HepG2 (cell line): ENCODE results near the gene POP7. TPM values are rescaled to one million over a fixed set of nuclear protein-coding genes. Genes with fewer than 3 reads are reported as not detected.

Source experiments
- BORCS8-MEF2B ChIP-seq: sonication (generic); formaldehyde crosslinking; IDR thresholded peaks from 2 replicates; pipeline ENCODE4 v1.8.0; 2022; ENCODE audit warnings: mild to moderate bottlenecking, missing genetic modification reagents
- HMG20A ChIP-seq: IDR thresholded peaks from 2 replicates; pipeline ENCODE4 v1.6.1; 2016; ENCODE audit warnings: borderline replicate concordance
- KDM1A ChIP-seq: IDR thresholded peaks from 2 replicates; pipeline ENCODE4 v1.6.1; 2016; ENCODE audit warnings: missing compliant biosample characterization
- KMT2B ChIP-seq: IDR thresholded peaks from 2 replicates; pipeline ENCODE4 v1.6.1; 2016; ENCODE audit warnings: missing genetic modification reagents, missing compliant biosample characterization
- MAF1 ChIP-seq: sonication (generic); formaldehyde crosslinking; IDR thresholded peaks from 2 replicates; pipeline ENCODE4 v1.5.0; 2020; ENCODE audit warnings: missing genetic modification reagents, borderline replicate concordance
- RELA ChIP-seq: sonication (generic); formaldehyde crosslinking; IDR thresholded peaks from 2 replicates; pipeline ENCODE4 v1.4.0; 2020; ENCODE audit warnings: missing genetic modification reagents
- SRF ChIP-seq: IDR thresholded peaks from 2 replicates; pipeline ENCODE4 v1.6.1; 2011; ENCODE audit warnings: mild to moderate bottlenecking, low read depth, low read length, moderate library complexity
- ZNF224 ChIP-seq: sonication (generic); formaldehyde crosslinking; IDR thresholded peaks from 2 replicates; pipeline ENCODE4 v1.5.0; 2020; ENCODE audit warnings: mild to moderate bottlenecking, missing genetic modification reagents
- polyA plus RNA-seq, 8 experiments: library from polyadenylated mRNA; depleted of rRNA in 3 of 8; stranded (reverse) in 7 of 8; unstranded in 1 of 8; fragments of >200 nt; fragmentation: Illumina TruSeq in 4 of 8; extraction: Trizol in 4 of 8; gene quantifications; 2 replicates each; pipeline versions ENCODE4 v1.2.1 to v1.2.3, GENCODE V29; 2011 to 2016; ENCODE audit warnings: low read depth in 4 of 8, missing spikeins in 1 of 8, mixed read lengths in 1 of 8; ENCODE audit not compliant: insufficient read depth in 1 of 8
- total RNA-seq, 5 experiments: library from RNA; depleted of rRNA; stranded (reverse); fragments of >200 nt; fragmentation: Illumina TruSeq; extraction: Trizol; gene quantifications; 2 replicates each; pipeline ENCODE4 v1.2.3, GENCODE V29; 2016; ENCODE audit warnings: low read depth in 1 of 5
- TF ChIP-seq, protein P1 (sequence below): sonication (generic); formaldehyde crosslinking; IDR thresholded peaks from 2 replicates; pipeline ENCODE4 v1.5.0; 2020; ENCODE audit warnings: mild to moderate bottlenecking, missing genetic modification reagents
- TF ChIP-seq, protein P2 (sequence below): sonication (generic); formaldehyde crosslinking; IDR thresholded peaks from 2 replicates; pipeline ENCODE4 v1.5.1; 2020; ENCODE audit warnings: mild to moderate bottlenecking, missing genetic modification reagents, borderline replicate concordance
- TF ChIP-seq, protein P3 (sequence below): sonication (generic); formaldehyde crosslinking; IDR thresholded peaks from 2 replicates; pipeline ENCODE4 v1.8.1; 2022; ENCODE audit warnings: mild to moderate bottlenecking, missing genetic modification reagents
- TF ChIP-seq, protein P4 (sequence below): sonication (generic); formaldehyde crosslinking; IDR thresholded peaks from 2 replicates; pipeline ENCODE4 v1.5.1; 2020; ENCODE audit warnings: missing genetic modification reagents, mild to moderate bottlenecking, borderline replicate concordance
- TF ChIP-seq, protein P5 (sequence below): sonication (generic); formaldehyde crosslinking; IDR thresholded peaks from 2 replicates; pipeline ENCODE4 v1.4.0; 2020; ENCODE audit warnings: mild to moderate bottlenecking, missing genetic modification reagents
- TF ChIP-seq, protein P6 (sequence below), 2 experiments: IDR thresholded peaks; 2 replicates each; pipeline ENCODE4 v1.6.1; 2011 to 2012; ENCODE audit warnings: low read length in 2 of 2, borderline replicate concordance in 1 of 2, low read depth in 1 of 2, mild to moderate bottlenecking in 1 of 2, moderate library complexity in 1 of 2
- TF ChIP-seq, protein P7 (sequence below): IDR thresholded peaks from 2 replicates; pipeline ENCODE4 v1.6.1; 2012; ENCODE audit warnings: inconsistent platforms
- TF ChIP-seq, protein P8 (sequence below): sonication (generic); formaldehyde crosslinking; IDR thresholded peaks from 2 replicates; pipeline ENCODE4 v1.4.0; 2020; ENCODE audit warnings: missing genetic modification reagents

The POP7 gene
- total and polyA plus RNA-seq, 2 of the 13 experiments (the other 11 are each of a cell fraction or from before 2014, with no cell fraction given): 63.9 to 91.1 TPM

DNA sequence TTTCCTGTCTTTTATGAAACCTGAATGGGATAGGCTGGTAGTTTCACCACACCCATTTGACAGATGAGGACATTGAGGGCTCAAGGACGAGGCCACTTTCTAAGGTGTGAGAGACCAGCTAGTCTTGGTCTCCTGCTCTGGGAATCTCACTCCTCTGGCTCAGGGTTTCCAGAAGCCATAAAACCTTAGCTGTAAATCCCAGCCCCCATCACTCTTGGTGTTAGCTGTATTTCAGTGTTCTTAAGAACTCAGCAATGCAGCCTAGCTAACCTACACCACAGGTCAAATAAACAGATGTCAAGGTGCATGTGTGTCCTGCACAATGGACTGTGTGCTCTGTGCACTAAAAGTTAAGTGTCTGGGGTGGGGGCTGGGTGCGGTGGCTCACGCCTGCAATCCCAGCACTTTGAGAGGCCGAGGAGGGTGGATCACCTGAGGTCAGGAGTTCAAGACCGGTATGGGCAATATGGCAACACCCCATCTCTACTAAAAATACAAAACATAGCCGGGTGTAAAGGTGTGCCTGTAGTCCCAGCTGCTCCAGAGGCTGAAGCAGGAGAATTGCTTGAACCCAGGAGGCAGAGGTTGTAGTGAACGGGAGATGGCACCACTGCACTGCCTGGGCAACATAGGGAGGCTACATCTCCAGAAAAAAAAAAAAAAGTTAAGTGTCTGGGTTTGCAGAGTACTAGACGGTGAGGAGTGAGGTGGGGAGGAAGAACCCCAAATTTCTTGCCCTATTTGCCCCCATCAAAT lies 13.8 kb downstream of the POP7 start (continued):
- TF ChIP-seq, protein P1, sequence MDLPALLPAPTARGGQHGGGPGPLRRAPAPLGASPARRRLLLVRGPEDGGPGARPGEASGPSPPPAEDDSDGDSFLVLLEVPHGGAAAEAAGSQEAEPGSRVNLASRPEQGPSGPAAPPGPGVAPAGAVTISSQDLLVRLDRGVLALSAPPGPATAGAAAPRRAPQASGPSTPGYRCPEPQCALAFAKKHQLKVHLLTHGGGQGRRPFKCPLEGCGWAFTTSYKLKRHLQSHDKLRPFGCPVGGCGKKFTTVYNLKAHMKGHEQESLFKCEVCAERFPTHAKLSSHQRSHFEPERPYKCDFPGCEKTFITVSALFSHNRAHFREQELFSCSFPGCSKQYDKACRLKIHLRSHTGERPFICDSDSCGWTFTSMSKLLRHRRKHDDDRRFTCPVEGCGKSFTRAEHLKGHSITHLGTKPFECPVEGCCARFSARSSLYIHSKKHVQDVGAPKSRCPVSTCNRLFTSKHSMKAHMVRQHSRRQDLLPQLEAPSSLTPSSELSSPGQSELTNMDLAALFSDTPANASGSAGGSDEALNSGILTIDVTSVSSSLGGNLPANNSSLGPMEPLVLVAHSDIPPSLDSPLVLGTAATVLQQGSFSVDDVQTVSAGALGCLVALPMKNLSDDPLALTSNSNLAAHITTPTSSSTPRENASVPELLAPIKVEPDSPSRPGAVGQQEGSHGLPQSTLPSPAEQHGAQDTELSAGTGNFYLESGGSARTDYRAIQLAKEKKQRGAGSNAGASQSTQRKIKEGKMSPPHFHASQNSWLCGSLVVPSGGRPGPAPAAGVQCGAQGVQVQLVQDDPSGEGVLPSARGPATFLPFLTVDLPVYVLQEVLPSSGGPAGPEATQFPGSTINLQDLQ (CRISPR knock-in tag): no peak
- TF ChIP-seq, protein P2, sequence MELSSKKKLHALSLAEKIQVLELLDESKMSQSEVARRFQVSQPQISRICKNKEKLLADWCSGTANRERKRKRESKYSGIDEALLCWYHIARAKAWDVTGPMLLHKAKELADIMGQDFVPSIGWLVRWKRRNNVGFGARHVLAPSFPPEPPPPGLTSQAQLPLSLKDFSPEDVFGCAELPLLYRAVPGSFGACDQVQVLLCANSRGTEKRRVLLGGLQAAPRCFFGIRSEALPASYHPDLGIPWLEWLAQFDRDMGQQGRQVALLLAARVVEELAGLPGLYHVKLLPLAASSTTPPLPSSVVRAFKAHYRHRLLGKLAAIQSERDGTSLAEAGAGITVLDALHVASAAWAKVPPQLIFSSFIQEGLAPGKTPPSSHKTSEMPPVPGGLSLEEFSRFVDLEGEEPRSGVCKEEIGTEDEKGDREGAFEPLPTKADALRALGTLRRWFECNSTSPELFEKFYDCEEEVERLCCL (CRISPR knock-in tag): no peak
- TF ChIP-seq, protein P3, sequence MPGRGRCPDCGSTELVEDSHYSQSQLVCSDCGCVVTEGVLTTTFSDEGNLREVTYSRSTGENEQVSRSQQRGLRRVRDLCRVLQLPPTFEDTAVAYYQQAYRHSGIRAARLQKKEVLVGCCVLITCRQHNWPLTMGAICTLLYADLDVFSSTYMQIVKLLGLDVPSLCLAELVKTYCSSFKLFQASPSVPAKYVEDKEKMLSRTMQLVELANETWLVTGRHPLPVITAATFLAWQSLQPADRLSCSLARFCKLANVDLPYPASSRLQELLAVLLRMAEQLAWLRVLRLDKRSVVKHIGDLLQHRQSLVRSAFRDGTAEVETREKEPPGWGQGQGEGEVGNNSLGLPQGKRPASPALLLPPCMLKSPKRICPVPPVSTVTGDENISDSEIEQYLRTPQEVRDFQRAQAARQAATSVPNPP (CRISPR knock-in tag): no peak
- TF ChIP-seq RELA (no peak), SRF (no peak), ZNF224 (CRISPR knock-in tag) (no peak), BORCS8-MEF2B (CRISPR knock-in tag) (no peak; the same call in 1 of the 2 replicates), HMG20A (CRISPR knock-in tag) (peak; percentile 17; the same call in 1 of the 2 replicates), KDM1A (CRISPR knock-in tag) (peak; percentile 80), KMT2B (CRISPR knock-in tag) (no peak), MAF1 (CRISPR knock-in tag) (no peak)
- TF ChIP-seq, protein P4, sequence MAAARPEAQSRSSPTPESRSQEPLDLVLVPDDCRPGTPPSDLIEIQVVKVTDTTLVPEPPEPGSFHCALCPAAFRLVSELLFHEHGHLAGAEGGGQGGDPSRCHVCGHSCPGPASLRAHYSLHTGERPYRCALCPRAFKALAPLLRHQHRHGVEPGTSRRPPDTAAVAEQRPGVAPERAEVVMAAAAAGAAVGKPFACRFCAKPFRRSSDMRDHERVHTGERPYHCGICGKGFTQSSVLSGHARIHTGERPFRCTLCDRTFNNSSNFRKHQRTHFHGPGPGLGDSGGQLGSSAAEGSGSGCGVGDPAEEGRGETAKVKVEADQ: no peak
- TF ChIP-seq, protein P5, sequence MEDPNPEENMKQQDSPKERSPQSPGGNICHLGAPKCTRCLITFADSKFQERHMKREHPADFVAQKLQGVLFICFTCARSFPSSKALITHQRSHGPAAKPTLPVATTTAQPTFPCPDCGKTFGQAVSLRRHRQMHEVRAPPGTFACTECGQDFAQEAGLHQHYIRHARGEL: no peak
- TF ChIP-seq, protein P6, sequence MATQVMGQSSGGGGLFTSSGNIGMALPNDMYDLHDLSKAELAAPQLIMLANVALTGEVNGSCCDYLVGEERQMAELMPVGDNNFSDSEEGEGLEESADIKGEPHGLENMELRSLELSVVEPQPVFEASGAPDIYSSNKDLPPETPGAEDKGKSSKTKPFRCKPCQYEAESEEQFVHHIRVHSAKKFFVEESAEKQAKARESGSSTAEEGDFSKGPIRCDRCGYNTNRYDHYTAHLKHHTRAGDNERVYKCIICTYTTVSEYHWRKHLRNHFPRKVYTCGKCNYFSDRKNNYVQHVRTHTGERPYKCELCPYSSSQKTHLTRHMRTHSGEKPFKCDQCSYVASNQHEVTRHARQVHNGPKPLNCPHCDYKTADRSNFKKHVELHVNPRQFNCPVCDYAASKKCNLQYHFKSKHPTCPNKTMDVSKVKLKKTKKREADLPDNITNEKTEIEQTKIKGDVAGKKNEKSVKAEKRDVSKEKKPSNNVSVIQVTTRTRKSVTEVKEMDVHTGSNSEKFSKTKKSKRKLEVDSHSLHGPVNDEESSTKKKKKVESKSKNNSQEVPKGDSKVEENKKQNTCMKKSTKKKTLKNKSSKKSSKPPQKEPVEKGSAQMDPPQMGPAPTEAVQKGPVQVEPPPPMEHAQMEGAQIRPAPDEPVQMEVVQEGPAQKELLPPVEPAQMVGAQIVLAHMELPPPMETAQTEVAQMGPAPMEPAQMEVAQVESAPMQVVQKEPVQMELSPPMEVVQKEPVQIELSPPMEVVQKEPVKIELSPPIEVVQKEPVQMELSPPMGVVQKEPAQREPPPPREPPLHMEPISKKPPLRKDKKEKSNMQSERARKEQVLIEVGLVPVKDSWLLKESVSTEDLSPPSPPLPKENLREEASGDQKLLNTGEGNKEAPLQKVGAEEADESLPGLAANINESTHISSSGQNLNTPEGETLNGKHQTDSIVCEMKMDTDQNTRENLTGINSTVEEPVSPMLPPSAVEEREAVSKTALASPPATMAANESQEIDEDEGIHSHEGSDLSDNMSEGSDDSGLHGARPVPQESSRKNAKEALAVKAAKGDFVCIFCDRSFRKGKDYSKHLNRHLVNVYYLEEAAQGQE (IDR thresholded peaks at IDR 0.05; ENCODE audit: borderline replicate concordance in 1 of 2, low read depth in 1 of 2, low read length in 2 of 2): 0 out of 4 replicates have a peak, but pooled peaks of 1 of the 2 experiments have one; percentile 25
- TF ChIP-seq, protein P7, sequence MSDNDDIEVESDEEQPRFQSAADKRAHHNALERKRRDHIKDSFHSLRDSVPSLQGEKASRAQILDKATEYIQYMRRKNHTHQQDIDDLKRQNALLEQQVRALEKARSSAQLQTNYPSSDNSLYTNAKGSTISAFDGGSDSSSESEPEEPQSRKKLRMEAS: peak; percentile 57
- TF ChIP-seq, protein P8, sequence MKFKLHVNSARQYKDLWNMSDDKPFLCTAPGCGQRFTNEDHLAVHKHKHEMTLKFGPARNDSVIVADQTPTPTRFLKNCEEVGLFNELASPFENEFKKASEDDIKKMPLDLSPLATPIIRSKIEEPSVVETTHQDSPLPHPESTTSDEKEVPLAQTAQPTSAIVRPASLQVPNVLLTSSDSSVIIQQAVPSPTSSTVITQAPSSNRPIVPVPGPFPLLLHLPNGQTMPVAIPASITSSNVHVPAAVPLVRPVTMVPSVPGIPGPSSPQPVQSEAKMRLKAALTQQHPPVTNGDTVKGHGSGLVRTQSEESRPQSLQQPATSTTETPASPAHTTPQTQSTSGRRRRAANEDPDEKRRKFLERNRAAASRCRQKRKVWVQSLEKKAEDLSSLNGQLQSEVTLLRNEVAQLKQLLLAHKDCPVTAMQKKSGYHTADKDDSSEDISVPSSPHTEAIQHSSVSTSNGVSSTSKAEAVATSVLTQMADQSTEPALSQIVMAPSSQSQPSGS (CRISPR knock-in tag): 0 out of 2 replicates have a peak, but pooled peaks have one; percentile 35
